PC-9 (cell line): ENCODE results near the gene ULK2. TPM values are rescaled to one million over a fixed set of nuclear protein-coding genes. Genes with fewer than 3 reads are reported as not detected.

Experiments used
- BruUV-seq: library from RNA; stranded (reverse); fragments of 400-500 nt; replicated peaks from 2 replicates; lab custom pipeline; 2021; lab: Mats Ljungman, UMichigan
- CTCF ChIA-PET: fragments of 300-600 bp; sonication (Branson Sonifier 250); formaldehyde crosslinking; loops from one replicate; lab custom pipeline; 2022; ENCODE audit warnings: antibody characterized with exemption; lab: Charles Lee
- POLR2A ChIA-PET: fragments of 300-600 bp; sonication (Branson Sonifier 250); formaldehyde crosslinking; loops from one replicate; lab custom pipeline; 2022; ENCODE audit warnings: antibody characterized with exemption; ENCODE audit not compliant: unreplicated experiment; lab: Charles Lee
- DNase-seq, 2 experiments: peaks; one replicate each; pipeline versions ENCODE4 v3.0.0 to v3.0.0-alpha.2; 2015 to 2022; ENCODE audit warnings: mixed read lengths in 1 of 2
- H2AFZ ChIP-seq: fragments of 200-600 bp; sonication (generic); 2 replicates; pipeline ENCODE4 v1.8.1; 2017; ENCODE audit warnings: antibody characterized with exemption
- H3F3A ChIP-seq: fragments of 200-600 bp; sonication (generic); 2 replicates; pipeline ENCODE4 v1.8.1; 2017; ENCODE audit warnings: antibody characterized with exemption, mild to moderate bottlenecking, low read depth; ENCODE audit not compliant: insufficient read depth
- H3K27ac ChIP-seq: fragments of 200-600 bp; sonication (generic); 2 replicates; pipeline ENCODE4 v1.6.1; 2016; ENCODE audit warnings: mixed run types
- H3K27me3 ChIP-seq: fragments of 200-600 bp; sonication (generic); 2 replicates; pipeline ENCODE4 v1.6.1; 2016; ENCODE audit warnings: low read depth, mixed run types; ENCODE audit not compliant: insufficient read depth
- H3K36me3 ChIP-seq: fragments of 200-600 bp; sonication (generic); 2 replicates; pipeline ENCODE4 v1.6.1; 2016; ENCODE audit warnings: low read depth, mixed run types
- H3K4me1 ChIP-seq: fragments of 200-600 bp; sonication (generic); replicated peaks from 2 replicates; pipeline ENCODE4 v1.6.1; 2016; ENCODE audit warnings: mixed run types; ENCODE audit not compliant: insufficient read depth
- H3K4me2 ChIP-seq: fragments of 200-600 bp; sonication (generic); 2 replicates; pipeline ENCODE4 v1.6.1; 2017; ENCODE audit warnings: mixed run types
- H3K4me3 ChIP-seq: fragments of 200-600 bp; sonication (generic); 2 replicates; pipeline ENCODE4 v1.6.1; 2016; ENCODE audit warnings: mixed run types
- H3K79me2 ChIP-seq: fragments of 200-600 bp; sonication (generic); 2 replicates; pipeline ENCODE4 v1.6.1; 2017; ENCODE audit warnings: low read depth, mixed run types
- H3K9me2 ChIP-seq: fragments of 200-600 bp; sonication (generic); 2 replicates; pipeline ENCODE4 v1.8.1; 2017; ENCODE audit warnings: mild to moderate bottlenecking; ENCODE audit not compliant: insufficient read depth
- H3K9me3 ChIP-seq: fragments of 200-600 bp; sonication (generic); 2 replicates; pipeline ENCODE4 v1.8.1; 2016; ENCODE audit warnings: low read depth; ENCODE audit not compliant: insufficient read depth
- H4K20me1 ChIP-seq: fragments of 200-600 bp; sonication (generic); 2 replicates; pipeline ENCODE4 v1.8.1; 2017; ENCODE audit not compliant: insufficient read depth
- EZH2 ChIP-seq: fragments of 200-600 bp; sonication (generic); IDR thresholded peaks from 2 replicates; pipeline ENCODE4 v1.8.0; 2017; ENCODE audit warnings: antibody characterized with exemption, low read depth
- intact Hi-C: fragments of 100-400 bp; cut with micrococcal nuclease; formaldehyde crosslinking; loops from one replicate; pipeline ENCODE4 v1.10.0; 2022; ENCODE audit not compliant: unreplicated experiment
- total RNA-seq: library from RNA; stranded (reverse); gene quantifications from 2 replicates; pipeline ENCODE4 v1.2.3, GENCODE V29; 2021
- TF ChIP-seq, protein P1 (sequence below): fragments of 200-600 bp; sonication (generic); conservative IDR thresholded peaks from 2 replicates; pipeline ENCODE4 v1.6.1; 2017; ENCODE audit warnings: mixed run types, antibody characterized with exemption, mild to moderate bottlenecking, moderate library complexity

Gene ULK2
- total RNA-seq, 1 experiment from 2014 or later, result 8.7 TPM

DNA sequence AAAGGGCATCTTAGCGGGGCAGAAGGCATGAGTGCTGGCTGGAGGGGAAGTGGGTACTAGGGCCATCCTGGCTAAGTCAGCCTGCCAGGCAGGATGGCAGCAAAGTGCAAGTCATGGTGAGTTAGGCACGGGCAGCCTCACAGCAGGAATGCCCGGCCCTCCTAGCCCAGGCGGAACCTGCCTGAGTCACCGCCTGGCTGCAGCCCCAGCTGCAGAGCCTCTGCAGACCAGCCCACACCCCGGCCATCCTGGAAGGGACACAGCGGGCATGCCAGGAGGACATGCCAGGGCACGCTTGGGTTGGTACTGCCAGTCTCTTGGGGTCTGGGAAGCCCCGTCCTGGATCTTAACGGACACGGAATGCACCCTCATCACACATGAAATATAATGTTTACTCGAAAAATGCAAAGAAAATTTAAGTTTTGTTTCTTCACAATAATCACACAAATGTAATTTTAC lies 114.7 kb downstream of the ULK2 start:
- peak overlapping the region; percentile 90 for H3K4me2 ChIP-seq
- no peak overlapping the region for H2AFZ ChIP-seq
- peak overlapping the region; percentile 52; the same call in 1 of the 2 replicates for H3K4me3 ChIP-seq
- no TSS peak for BruUV-seq
- H3F3A ChIP-seq, result peaks cover 54% of the 10 kb centered on the region
- TF ChIP-seq EZH2, result no peak
- TF ChIP-seq, protein P1, sequence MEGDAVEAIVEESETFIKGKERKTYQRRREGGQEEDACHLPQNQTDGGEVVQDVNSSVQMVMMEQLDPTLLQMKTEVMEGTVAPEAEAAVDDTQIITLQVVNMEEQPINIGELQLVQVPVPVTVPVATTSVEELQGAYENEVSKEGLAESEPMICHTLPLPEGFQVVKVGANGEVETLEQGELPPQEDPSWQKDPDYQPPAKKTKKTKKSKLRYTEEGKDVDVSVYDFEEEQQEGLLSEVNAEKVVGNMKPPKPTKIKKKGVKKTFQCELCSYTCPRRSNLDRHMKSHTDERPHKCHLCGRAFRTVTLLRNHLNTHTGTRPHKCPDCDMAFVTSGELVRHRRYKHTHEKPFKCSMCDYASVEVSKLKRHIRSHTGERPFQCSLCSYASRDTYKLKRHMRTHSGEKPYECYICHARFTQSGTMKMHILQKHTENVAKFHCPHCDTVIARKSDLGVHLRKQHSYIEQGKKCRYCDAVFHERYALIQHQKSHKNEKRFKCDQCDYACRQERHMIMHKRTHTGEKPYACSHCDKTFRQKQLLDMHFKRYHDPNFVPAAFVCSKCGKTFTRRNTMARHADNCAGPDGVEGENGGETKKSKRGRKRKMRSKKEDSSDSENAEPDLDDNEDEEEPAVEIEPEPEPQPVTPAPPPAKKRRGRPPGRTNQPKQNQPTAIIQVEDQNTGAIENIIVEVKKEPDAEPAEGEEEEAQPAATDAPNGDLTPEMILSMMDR, result no peak
- H3K27ac ChIP-seq, result peak overlapping the region; percentile 100
- no peaks in the 10 kb centered on the region for H3K36me3 ChIP-seq
- intact Hi-C loops, result loop anchor here (1.0 to 5.0 kb wide), 8 partner anchors 25 to 391 kb away; partner anchors contain the start of genes ALDH3A2, B9D1 and SLC47A2
- ChIA-PET CTCF (interaction anchor here (0.5 to 2.5 kb wide), 7 partner anchors 9 to 191 kb away, joined by 3 to 16 read pairs (median 4); no protein-coding TSS in a partner anchor), POLR2A (interaction anchor here (0.5 to 2.9 kb wide), 8 partner anchors 9 to 241 kb away, joined by 4 to 22 read pairs (median 9); partner anchors contain the start of genes ALDH3A2 and SLC47A1)
- H3K9me3 ChIP-seq, result no peaks in the 10 kb centered on the region
- no peaks in the 10 kb centered on the region for H3K9me2 ChIP-seq
- H3K79me2 ChIP-seq, result no peaks in the 10 kb centered on the region; the same call in 1 of the 2 replicates
- H4K20me1 ChIP-seq, result no peaks in the 10 kb centered on the region
- H3K27me3 ChIP-seq, result no peaks in the 10 kb centered on the region
- peaks cover 64% of the 10 kb centered on the region for H3K4me1 ChIP-seq
- peak; percentile 97 to 98 for DNase-seq

DNA sequence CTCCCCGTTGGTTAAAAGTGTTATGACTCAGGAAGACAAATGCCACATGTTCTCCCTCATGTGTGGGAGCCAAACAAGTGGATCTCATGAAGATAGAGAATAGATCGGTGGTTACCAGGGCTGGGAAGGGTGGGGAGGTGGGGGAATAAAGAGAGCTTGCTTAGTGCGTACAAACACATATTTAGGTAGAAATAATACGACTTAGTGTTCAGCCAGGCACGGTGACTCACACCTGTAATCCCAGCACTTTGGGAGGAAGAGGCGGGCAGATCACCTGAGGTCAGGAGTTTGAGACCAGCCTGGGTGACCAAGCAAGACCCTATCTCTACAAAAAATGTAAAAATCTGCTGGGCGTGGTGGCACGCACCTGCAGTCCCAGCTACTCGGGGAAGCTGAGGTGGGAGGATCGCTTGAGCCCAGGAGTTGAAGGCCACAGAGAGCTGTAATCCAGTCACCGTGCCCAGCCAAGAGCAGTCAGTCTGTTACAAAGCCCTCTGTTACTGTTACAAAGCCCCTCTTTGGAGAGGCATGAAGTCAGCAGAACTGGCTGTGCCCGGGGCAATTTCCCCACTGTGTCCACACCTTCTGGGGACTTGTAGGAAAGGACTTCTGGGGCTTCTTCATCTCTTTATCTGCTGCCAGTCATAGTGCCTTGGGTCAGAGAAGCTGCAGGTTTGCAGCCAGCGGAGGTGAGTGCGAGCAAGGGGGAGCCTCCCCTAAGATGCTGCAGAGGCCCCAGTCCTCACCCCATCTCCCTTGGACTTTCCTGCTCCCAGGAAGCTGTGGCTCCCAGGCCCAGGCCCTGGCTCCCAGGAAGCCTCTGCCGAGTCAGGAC lies 115.3 kb downstream of the ULK2 start:
- Histone ChIP-seq H3K4me2 (peak overlapping the region; percentile 90), H3K4me3 (peak overlapping the region; percentile 51), H4K20me1 (no peaks in the 10 kb centered on the region), H3K27me3 (no peaks in the 10 kb centered on the region), H3K4me1 (peaks cover 70% of the 10 kb centered on the region), H3K27ac (peak overlapping the region; percentile 100), H3K79me2 (peaks cover 6% of the 10 kb centered on the region), H3K9me3 (no peaks in the 10 kb centered on the region), H2AFZ (peak overlapping the region; percentile 8; the same call in 1 of the 2 replicates), H3K9me2 (no peaks in the 10 kb centered on the region), H3K36me3 (no peaks in the 10 kb centered on the region), H3F3A (peaks cover 61% of the 10 kb centered on the region)
- TF ChIP-seq EZH2, result no peak
- TF ChIP-seq, protein P1, result 0 out of 2 replicates have a peak, but pooled peaks have one; percentile 15
- DNase-seq, result peak; percentile 81 to 85
- intact Hi-C loops, result loop anchor here (1.0 to 5.0 kb wide), 8 partner anchors 24 to 390 kb away; partner anchors contain the start of genes ALDH3A2, B9D1 and SLC47A2
- TSS peak; percentile 75 for BruUV-seq
- POLR2A ChIA-PET, result interaction anchor here (0.5 to 2.9 kb wide), 17 partner anchors 9 to 1533 kb away, joined by 3 to 22 read pairs (median 8); partner anchors contain the start of genes ALDH3A2 and SLC47A1
- CTCF ChIA-PET, result interaction anchor here (0.5 to 2.5 kb wide), 9 partner anchors 10 to 278 kb away, joined by 3 to 16 read pairs (median 5); partner anchors contain the start of gene ALDH3A2

DNA sequence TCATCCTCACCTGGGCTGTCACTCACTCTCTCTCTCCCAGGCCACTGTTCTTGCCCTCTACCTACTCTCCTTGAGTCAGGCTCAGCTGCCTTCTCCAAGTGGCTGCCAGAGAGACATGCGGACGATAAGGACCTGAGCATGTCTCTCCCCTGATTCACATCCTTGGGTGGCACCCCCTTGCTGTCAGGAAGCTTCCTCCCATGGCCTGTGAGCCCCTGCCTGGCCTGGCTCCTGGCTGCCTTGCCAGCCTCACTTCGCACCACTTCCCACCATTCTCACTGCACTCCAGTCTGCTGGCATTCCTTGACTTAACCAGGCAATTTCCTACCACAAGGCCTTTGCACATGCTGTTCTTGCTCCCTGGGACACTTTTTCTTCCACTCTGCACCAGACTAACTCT lies 116.9 kb downstream of the ULK2 start:
- POLR2A ChIA-PET, result no interaction called here
- H4K20me1 ChIP-seq, result no peaks in the 10 kb centered on the region
- no peak overlapping the region for H3K4me3 ChIP-seq

More for the DNA sequence above, 116.9 kb downstream of the ULK2 start:
- no peak overlapping the region for H2AFZ ChIP-seq
- no peak for TF ChIP-seq EZH2
- TF ChIP-seq, protein P1, result no peak
- peak overlapping the region; percentile 90 for H3K4me2 ChIP-seq
- H3K27me3 ChIP-seq, result no peaks in the 10 kb centered on the region
- intact Hi-C loops, result loop anchor here (5.0 kb wide), 1 partner anchor 389 kb away; the partner anchor contains the start of gene B9D1
- BruUV-seq, result no TSS peak
- H3F3A ChIP-seq, result peaks cover 72% of the 10 kb centered on the region
- peaks cover 86% of the 10 kb centered on the region for H3K4me1 ChIP-seq
- H3K36me3 ChIP-seq, result no peaks in the 10 kb centered on the region; the same call in 1 of the 2 replicates
- H3K79me2 ChIP-seq, result peaks cover 20% of the 10 kb centered on the region
- no peaks in the 10 kb centered on the region for H3K9me3 ChIP-seq
- H3K9me2 ChIP-seq, result no peaks in the 10 kb centered on the region
- CTCF ChIA-PET, result no interaction called here
- H3K27ac ChIP-seq, result peak overlapping the region; percentile 100
- peak; percentile 48 to 58 for DNase-seq
